Inferior parietal cortex (tissue), 1 donor: Measurements from ENCODE around the gene TMEM8B.

Source experiments
- DNase-seq: peaks from one replicate; pipeline ENCODE4 v3.0.0-alpha.2; 2016; ENCODE audit errors: extremely low spot score

Gene TMEM8B

GRCh38 chr9:35811381-35812024, 17.5 kb upstream of the TMEM8B start:
- no peak for DNase-seq

- peak; percentile 95 for DNase-seq
These were observed 16.9 kb upstream of the TMEM8B start, which contains the start of gene SPAG8 for GRCh38 chr9:35812025-35812602. Gene SPAG8, minus strand, starts transcription at chr9:35812262. Its CDS starts 115 bp downstream, at chr9:35812147.

GRCh38 chr9:35813434-35814105, 15.5 kb upstream of the TMEM8B start:
- no peak for DNase-seq

GRCh38 chr9:35814106-35814840, 14.8 kb upstream of the TMEM8B start:
- peak; percentile 49 for DNase-seq

- DNase-seq: peak; percentile 99
These were observed 14.0 kb upstream of the TMEM8B start, which contains the start of gene HINT2 for GRCh38 chr9:35814841-35815543. Gene HINT2, minus strand, starts transcription at chr9:35815042. Its CDS starts 63 bp downstream, at chr9:35814979.

- DNase-seq: no peak
These were observed 12.3 kb upstream of the TMEM8B start for GRCh38 chr9:35816708-35817107.

GRCh38 chr9:35818341-35818740, 10.7 kb upstream of the TMEM8B start:
- no peak for DNase-seq

- no peak for DNase-seq
These were observed 9.0 kb upstream of the TMEM8B start for GRCh38 chr9:35820076-35820475.

GRCh38 chr9:35822926-35823325, 6.1 kb upstream of the TMEM8B start:
- no peak for DNase-seq

- DNase-seq: peak; percentile 71
These were observed 2.8 kb upstream of the TMEM8B start for GRCh38 chr9:35826071-35826701.

GRCh38 chr9:35827486-35827885, 1.5 kb upstream of the TMEM8B start:
- DNase-seq: no peak

GRCh38 chr9:35828716-35829083, 328 bp upstream of the TMEM8B start, which contains the start of gene FAM221B:
Gene FAM221B, minus strand, starts transcription at chr9:35828732. Its CDS starts 2,571 bp downstream, at chr9:35826161.
- no peak for DNase-seq

- no peak for DNase-seq
These were observed 702 bp downstream of the TMEM8B start for GRCh38 chr9:35829764-35830096.

GRCh38 chr9:35831040-35831439, 2.0 kb downstream of the TMEM8B start:
- DNase-seq: no peak

- no peak for DNase-seq
These were observed 3.8 kb downstream of the TMEM8B start for GRCh38 chr9:35832814-35833213.

GRCh38 chr9:35834260-35835215, 5.5 kb downstream of the TMEM8B start:
- no peak for DNase-seq

GRCh38 chr9:35835216-35835632, 6.2 kb downstream of the TMEM8B start:
- no peak for DNase-seq

GRCh38 chr9:35835766-35836165, 6.7 kb downstream of the TMEM8B start:
- no peak for DNase-seq

GRCh38 chr9:35836595-35836994, 7.6 kb downstream of the TMEM8B start:
- no peak for DNase-seq

- no peak for DNase-seq
These were observed 10.9 kb downstream of the TMEM8B start for GRCh38 chr9:35839926-35840325.
